ENCODE data around the gene PPM1M. TPM values are rescaled to one million over a fixed set of nuclear protein-coding genes. Genes with fewer than 3 reads are reported as not detected.

PPM1M gene
- total RNA-seq, 1 experiment from 2014 or later, result 7.1 TPM

DNA sequence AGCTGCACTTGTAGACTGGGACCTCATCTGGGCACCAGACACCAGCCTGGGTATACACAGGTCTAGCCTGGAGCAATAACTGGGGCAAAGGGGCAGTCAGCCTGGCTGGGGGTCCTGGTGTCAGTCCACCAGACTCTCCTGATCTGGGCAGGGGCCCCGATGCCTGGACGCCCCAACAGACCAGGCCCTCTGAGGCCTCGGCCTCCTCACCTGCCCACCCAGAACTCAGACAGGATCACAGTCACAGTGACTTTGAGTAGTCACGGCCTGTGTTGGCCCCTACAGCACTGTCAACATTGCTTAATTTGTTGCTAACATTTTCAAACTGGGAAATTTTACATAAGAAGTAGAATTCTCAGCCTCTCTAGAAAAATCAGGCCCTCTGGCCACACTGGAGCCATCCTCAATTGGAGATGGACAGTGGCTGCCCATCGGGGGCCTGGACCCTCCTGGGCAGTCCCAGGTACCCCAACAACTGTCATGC lies 12.4 kb upstream of the PPM1M start:
- Mint-ChIP-seq H3K9me3 (ENCODE audit: low read depth, unreplicated experiment) (no peaks in the 10 kb centered on the region), H3K4me1 (ENCODE audit: low read depth, unreplicated experiment) (no peaks in the 10 kb centered on the region), H3K27me3 (ENCODE audit: unreplicated experiment) (no peaks in the 10 kb centered on the region), H3K27ac (ENCODE audit: unreplicated experiment) (no peak overlapping the region), H3K36me3 (ENCODE audit: insufficient read depth, unreplicated experiment) (peaks cover 41% of the 10 kb centered on the region), H3K4me3 (ENCODE audit: low read depth, unreplicated experiment) (no peak overlapping the region)
- DNase-seq, result no peak
- BruUV-seq (replicated peaks), result no TSS peak
- CTCF ChIA-PET, result interaction anchor here (1.4 kb wide), 1 partner anchor 13 kb away, joined by 3 read pairs; no protein-coding TSS in a partner anchor
- intact Hi-C loops (cut with micrococcal nuclease; ENCODE audit: unreplicated experiment), result no loop called here
- TF ChIP-seq CTCF (IDR thresholded peaks at IDR 0.05; ENCODE audit: unreplicated experiment), result no peak

- CTCF ChIA-PET, result interaction anchor here (1.0 to 1.4 kb wide), 2 partner anchors 14 to 15 kb away, joined by 3 read pairs; no protein-coding TSS in a partner anchor
- TF ChIP-seq CTCF (IDR thresholded peaks at IDR 0.05; ENCODE audit: unreplicated experiment), result no peak
- Mint-ChIP-seq H3K27me3 (ENCODE audit: unreplicated experiment) (no peaks in the 10 kb centered on the region), H3K4me3 (ENCODE audit: low read depth, unreplicated experiment) (no peak overlapping the region), H3K27ac (ENCODE audit: unreplicated experiment) (no peak overlapping the region), H3K4me1 (ENCODE audit: low read depth, unreplicated experiment) (no peaks in the 10 kb centered on the region), H3K9me3 (ENCODE audit: low read depth, unreplicated experiment) (no peaks in the 10 kb centered on the region), H3K36me3 (ENCODE audit: insufficient read depth, unreplicated experiment) (peaks cover 50% of the 10 kb centered on the region)
- DNase-seq, result no peak
- intact Hi-C loops (cut with micrococcal nuclease; ENCODE audit: unreplicated experiment), result no loop called here
- no TSS peak for BruUV-seq (replicated peaks)
Observed at GRCh38 chr3:52233968-52234367, 11.6 kb upstream of the PPM1M start.

DNA sequence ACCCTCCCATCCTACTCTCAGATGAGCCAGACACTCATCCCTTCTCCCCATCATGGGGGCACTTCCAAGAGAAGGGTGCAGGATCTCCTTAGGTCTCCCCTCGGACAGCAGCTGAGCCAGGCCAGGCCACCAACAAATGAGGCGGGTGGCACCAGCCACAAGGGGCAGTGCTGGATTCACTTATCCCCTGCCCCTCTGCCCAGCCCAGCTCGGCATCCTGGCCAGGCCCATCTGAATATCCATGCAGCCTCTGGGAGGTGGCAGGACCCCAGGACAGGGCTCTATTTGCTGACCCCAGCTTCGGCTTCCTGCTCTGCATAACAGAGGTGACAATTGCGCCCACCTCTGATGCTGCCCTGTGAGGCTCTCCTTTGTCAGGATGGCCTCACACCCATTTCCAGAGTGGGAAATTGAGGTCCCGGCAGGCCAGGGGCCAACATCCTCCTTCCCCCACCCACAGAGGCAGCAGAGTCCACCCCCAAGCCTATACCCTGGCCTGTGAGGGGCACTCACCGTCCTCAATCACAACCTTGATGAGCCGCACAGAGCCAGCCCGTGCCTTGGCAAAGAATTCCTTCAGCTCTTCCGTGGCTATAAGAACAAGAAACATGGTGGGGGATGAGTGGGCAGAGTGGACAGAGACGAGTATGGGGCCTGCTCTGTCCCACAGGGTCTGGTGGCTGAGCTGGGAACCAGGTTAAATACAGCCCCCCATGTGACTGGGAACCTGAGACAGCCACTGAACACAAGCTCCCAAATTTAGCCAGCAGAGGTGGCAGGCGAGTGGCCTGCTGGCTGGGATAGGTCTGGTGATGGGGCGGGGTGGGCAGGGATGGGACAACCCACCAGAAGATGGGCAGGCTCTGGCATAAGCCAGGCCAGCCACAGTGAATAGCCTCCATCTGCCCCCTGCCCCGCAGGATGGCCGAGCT lies 10.8 kb upstream of the PPM1M start:
- peaks cover 7% of the 10 kb centered on the region for H3K4me1 Mint-ChIP-seq (ENCODE audit: low read depth, unreplicated experiment)
- H3K27ac Mint-ChIP-seq (ENCODE audit: unreplicated experiment), result no peak overlapping the region
- DNase-seq, result no peak
- H3K9me3 Mint-ChIP-seq (ENCODE audit: low read depth, unreplicated experiment), result no peaks in the 10 kb centered on the region
- H3K27me3 Mint-ChIP-seq (ENCODE audit: unreplicated experiment), result no peaks in the 10 kb centered on the region
- peaks cover 58% of the 10 kb centered on the region for H3K36me3 Mint-ChIP-seq (ENCODE audit: insufficient read depth, unreplicated experiment)
- CTCF ChIA-PET, result interaction anchor here (1.0 to 1.4 kb wide), 2 partner anchors 14 to 16 kb away, joined by 3 read pairs; no protein-coding TSS in a partner anchor
- TF ChIP-seq CTCF (IDR thresholded peaks at IDR 0.05; ENCODE audit: unreplicated experiment), result no peak
- H3K4me3 Mint-ChIP-seq (ENCODE audit: low read depth, unreplicated experiment), result no peak overlapping the region
- no TSS peak for BruUV-seq (replicated peaks)
- intact Hi-C loops (cut with micrococcal nuclease; ENCODE audit: unreplicated experiment), result loop anchor here (5.0 kb wide), 1 partner anchor 43 kb away; the partner anchor contains the start of gene WDR82

DNA sequence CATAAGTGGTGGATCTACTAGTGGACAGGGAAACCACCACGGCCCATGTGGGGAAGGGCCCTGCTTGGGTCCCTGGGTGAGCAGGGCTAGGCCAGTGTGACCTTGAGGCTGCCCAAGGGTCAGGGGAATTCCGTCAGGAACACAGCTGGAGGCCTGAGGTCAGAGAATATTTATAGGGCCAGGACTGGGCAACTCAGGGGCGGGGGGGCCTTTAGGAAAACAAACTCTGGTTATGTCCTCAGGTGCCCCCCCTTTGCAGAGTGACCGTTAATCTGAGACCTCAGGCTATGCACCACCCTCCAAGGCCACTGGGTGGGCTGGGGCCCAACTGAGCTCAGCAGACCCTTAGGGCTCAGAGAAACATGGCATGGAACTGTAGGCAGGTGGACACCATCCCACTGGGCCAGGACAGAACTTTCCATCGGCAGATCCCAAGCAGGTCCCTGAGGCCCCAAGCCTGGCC lies 9.1 kb upstream of the PPM1M start:
- Mint-ChIP-seq H3K27ac (ENCODE audit: unreplicated experiment) (no peak overlapping the region), H3K36me3 (ENCODE audit: insufficient read depth, unreplicated experiment) (peaks cover 55% of the 10 kb centered on the region), H3K9me3 (ENCODE audit: low read depth, unreplicated experiment) (no peaks in the 10 kb centered on the region), H3K4me3 (ENCODE audit: low read depth, unreplicated experiment) (peak overlapping the region; percentile 87), H3K27me3 (ENCODE audit: unreplicated experiment) (no peaks in the 10 kb centered on the region), H3K4me1 (ENCODE audit: low read depth, unreplicated experiment) (peaks cover 22% of the 10 kb centered on the region)
- no peak for DNase-seq
- CTCF ChIA-PET, result interaction anchor here (1.2 to 1.9 kb wide), 2 partner anchors 17 to 42 kb away, joined by 4 to 15 read pairs; partner anchors contain the start of gene WDR82
- TF ChIP-seq CTCF (IDR thresholded peaks at IDR 0.05; ENCODE audit: unreplicated experiment), result no peak
- intact Hi-C loops (cut with micrococcal nuclease; ENCODE audit: unreplicated experiment), result loop anchor here (5.0 kb wide), 1 partner anchor 41 kb away; the partner anchor contains the start of gene WDR82
- BruUV-seq (replicated peaks), result no TSS peak
